ENCODE data around the gene POU4F2.

Gene POU4F2

DNA sequence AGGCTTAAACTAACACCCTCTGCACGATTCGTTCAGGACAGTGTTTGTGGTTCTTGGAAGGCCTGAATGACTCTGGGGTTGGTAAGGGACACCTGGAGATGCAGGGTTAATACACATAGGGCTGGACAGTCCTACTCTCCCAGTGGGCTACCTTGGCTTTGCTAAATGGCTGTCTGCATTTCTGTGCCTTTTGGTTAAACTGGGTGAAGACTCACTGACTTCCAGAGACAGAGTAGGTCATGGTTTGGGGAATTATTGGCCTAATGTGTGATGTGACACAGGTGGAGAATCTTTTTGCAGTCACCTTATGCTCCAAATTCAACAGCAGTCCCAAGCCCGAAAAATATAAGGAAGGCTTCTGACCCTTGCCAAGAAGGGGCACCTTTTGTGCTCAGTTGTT, 10.5 kb downstream of the POU4F2 start:
- TF ChIP-seq, protein P1, sequence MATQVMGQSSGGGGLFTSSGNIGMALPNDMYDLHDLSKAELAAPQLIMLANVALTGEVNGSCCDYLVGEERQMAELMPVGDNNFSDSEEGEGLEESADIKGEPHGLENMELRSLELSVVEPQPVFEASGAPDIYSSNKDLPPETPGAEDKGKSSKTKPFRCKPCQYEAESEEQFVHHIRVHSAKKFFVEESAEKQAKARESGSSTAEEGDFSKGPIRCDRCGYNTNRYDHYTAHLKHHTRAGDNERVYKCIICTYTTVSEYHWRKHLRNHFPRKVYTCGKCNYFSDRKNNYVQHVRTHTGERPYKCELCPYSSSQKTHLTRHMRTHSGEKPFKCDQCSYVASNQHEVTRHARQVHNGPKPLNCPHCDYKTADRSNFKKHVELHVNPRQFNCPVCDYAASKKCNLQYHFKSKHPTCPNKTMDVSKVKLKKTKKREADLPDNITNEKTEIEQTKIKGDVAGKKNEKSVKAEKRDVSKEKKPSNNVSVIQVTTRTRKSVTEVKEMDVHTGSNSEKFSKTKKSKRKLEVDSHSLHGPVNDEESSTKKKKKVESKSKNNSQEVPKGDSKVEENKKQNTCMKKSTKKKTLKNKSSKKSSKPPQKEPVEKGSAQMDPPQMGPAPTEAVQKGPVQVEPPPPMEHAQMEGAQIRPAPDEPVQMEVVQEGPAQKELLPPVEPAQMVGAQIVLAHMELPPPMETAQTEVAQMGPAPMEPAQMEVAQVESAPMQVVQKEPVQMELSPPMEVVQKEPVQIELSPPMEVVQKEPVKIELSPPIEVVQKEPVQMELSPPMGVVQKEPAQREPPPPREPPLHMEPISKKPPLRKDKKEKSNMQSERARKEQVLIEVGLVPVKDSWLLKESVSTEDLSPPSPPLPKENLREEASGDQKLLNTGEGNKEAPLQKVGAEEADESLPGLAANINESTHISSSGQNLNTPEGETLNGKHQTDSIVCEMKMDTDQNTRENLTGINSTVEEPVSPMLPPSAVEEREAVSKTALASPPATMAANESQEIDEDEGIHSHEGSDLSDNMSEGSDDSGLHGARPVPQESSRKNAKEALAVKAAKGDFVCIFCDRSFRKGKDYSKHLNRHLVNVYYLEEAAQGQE (IDR thresholded peaks at IDR 0.05; ENCODE audit: insufficient read depth in 1 of 2, low read depth in 2 of 2, low read length in 2 of 2), result no peak
- no peak for TF ChIP-seq SIN3A (IDR thresholded peaks at IDR 0.05; ENCODE audit: borderline replicate concordance, insufficient read depth, low read length)
- TF ChIP-seq POLR2AphosphoS5 (IDR thresholded peaks at IDR 0.05; ENCODE audit: low read depth, low read length), result no peak
- no peak for TF ChIP-seq TAF1 (IDR thresholded peaks at IDR 0.05; ENCODE audit: borderline replicate concordance, insufficient read depth, low read length)
- no peak for TF ChIP-seq FOXP2 (optimal IDR thresholded peaks at IDR 0.05; ENCODE audit: borderline replicate concordance, extremely low read depth, extremely low read length, insufficient read depth)

- TF ChIP-seq FOXP2 (optimal IDR thresholded peaks at IDR 0.05; ENCODE audit: borderline replicate concordance, extremely low read depth, extremely low read length, insufficient read depth), result no peak
- TF ChIP-seq, protein P1 (IDR thresholded peaks at IDR 0.05; ENCODE audit: insufficient read depth in 1 of 2, low read depth in 2 of 2, low read length in 2 of 2), result no peak
- no peak for TF ChIP-seq POLR2AphosphoS5 (IDR thresholded peaks at IDR 0.05; ENCODE audit: low read depth, low read length)
- TF ChIP-seq SIN3A (IDR thresholded peaks at IDR 0.05; ENCODE audit: borderline replicate concordance, insufficient read depth, low read length), result no peak
- TF ChIP-seq TAF1 (IDR thresholded peaks at IDR 0.05; ENCODE audit: borderline replicate concordance, insufficient read depth, low read length), result no peak
Observed at GRCh38 chr4:146650034-146650433, 11.3 kb downstream of the POU4F2 start.

- TF ChIP-seq, protein P1 (IDR thresholded peaks at IDR 0.05; ENCODE audit: insufficient read depth in 1 of 2, low read depth in 2 of 2, low read length in 2 of 2), result no peak
- TF ChIP-seq SIN3A (IDR thresholded peaks at IDR 0.05; ENCODE audit: borderline replicate concordance, insufficient read depth, low read length) (no peak), FOXP2 (optimal IDR thresholded peaks at IDR 0.05; ENCODE audit: borderline replicate concordance, extremely low read depth, extremely low read length, insufficient read depth) (no peak), TAF1 (IDR thresholded peaks at IDR 0.05; ENCODE audit: borderline replicate concordance, insufficient read depth, low read length) (no peak), POLR2AphosphoS5 (IDR thresholded peaks at IDR 0.05; ENCODE audit: low read depth, low read length) (no peak)
Observed at GRCh38 chr4:146654687-146655520, 16.2 kb downstream of the POU4F2 start.

DNA sequence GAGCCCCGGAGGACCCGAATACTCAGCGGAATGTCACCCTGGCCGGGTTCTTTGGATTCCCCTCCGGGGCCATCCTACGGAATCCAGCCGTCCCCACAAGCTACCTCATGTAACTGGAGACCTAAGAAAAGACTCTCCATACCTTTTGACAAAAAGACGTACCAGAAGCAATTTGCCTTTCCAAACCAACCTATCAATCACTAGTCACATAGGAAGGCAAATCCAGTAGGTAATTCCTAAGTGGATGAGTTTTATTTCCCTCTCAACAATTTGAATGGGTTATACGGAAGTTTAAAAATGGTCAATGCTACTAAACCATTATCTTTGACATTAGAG, 16.8 kb downstream of the POU4F2 start:
- no peak for TF ChIP-seq FOXP2 (optimal IDR thresholded peaks at IDR 0.05; ENCODE audit: borderline replicate concordance, extremely low read depth, extremely low read length, insufficient read depth)
- no peak for TF ChIP-seq SIN3A (IDR thresholded peaks at IDR 0.05; ENCODE audit: borderline replicate concordance, insufficient read depth, low read length)
- TF ChIP-seq TAF1 (IDR thresholded peaks at IDR 0.05; ENCODE audit: borderline replicate concordance, insufficient read depth, low read length), result no peak
- TF ChIP-seq, protein P1 (IDR thresholded peaks at IDR 0.05; ENCODE audit: insufficient read depth in 1 of 2, low read depth in 2 of 2, low read length in 2 of 2), result no peak
- no peak for TF ChIP-seq POLR2AphosphoS5 (IDR thresholded peaks at IDR 0.05; ENCODE audit: low read depth, low read length)
